GM23248 (cell line): ENCODE data around the gene IL17REL.

Source experiments
- EZH2 ChIP-seq: fragments of 200-600 bp; sonication (generic); IDR thresholded peaks from 2 replicates; pipeline ENCODE4 v1.6.1; 2018; ENCODE audit warnings: antibody characterized with exemption, mild to moderate bottlenecking; ENCODE audit not compliant: insufficient read depth, poor library complexity, severe bottlenecking
- EZH2phosphoT487 ChIP-seq: fragments of 200-600 bp; sonication (generic); IDR thresholded peaks from 2 replicates; pipeline ENCODE4 v1.6.1; 2018; ENCODE audit warnings: antibody characterized with exemption, moderate library complexity, mild to moderate bottlenecking, low read depth; ENCODE audit not compliant: insufficient read depth

DNA sequence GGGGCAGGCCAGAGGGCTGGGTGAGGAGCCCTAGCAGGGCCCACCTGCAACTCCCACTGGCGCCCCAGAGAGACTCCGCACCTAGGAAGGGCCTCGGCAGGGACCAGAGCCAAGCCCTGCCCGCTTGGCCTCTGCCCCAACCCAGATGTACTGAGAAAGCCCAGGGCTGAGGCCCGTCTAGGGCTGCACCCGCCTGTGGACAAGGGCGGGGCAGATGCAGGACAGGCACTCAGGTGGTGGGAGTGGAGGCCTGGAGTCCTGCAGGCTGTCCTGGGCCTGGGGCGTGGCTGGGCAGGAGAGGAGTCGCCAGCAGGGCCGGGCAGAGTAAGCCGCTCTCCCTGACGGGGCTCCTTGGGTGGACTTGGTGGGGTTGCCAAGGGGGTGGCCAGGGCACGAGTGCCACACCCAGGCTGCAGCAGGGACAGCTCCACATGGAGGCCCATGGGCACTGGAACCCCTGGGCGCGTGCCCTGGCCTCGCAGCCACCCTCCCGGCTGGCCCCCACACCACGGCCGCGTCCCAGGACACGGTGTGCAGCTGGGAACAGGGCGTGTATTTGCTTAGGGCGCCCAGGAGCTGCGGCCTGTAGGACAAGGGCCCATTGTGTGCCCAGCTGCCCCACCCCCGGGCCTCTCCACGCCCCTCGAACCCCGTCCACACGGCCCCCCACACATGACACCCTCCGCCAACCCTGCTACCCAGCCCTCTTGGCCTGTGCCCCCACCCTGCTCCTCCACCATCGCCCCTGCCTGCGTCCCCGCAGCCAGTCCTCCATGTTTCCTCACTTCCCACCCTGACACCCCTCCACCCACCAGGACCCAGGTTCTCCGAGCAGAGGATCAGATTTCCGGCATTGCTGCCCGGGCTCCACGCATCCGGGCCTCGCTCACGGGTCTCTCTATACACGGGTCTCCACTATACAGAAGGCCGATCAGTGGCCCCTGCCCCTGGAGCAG, 63.3 kb downstream of the IL17REL start:
- no peak for TF ChIP-seq EZH2
- no peak for TF ChIP-seq EZH2phosphoT487
